K562 (cell line): Measurements from ENCODE around the gene PDE4D. TPM values are rescaled to one million over a fixed set of nuclear protein-coding genes. Genes with fewer than 3 reads are reported as not detected.

Experiments used
- ATAC-seq: fragments of 200-7000 bp; cut with Tn5 transposase; 3 replicates; pipeline ENCODE4 v1.9.1; 2020; ENCODE audit warnings: moderate library complexity
- BruUV-seq: library from RNA; stranded (reverse); fragments of 400-500 nt; replicated peaks from 2 replicates; lab custom pipeline; 2021; lab: Mats Ljungman, UMichigan
- CTCF ChIA-PET: fragments of 300-600 bp; formaldehyde crosslinking; extraction: SDS; loops from one replicate; lab custom pipeline; 2021; ENCODE audit warnings: low intra/inter-chr PET ratio; lab: Yijun Ruan, JAX
- POLR2A ChIA-PET: fragments of 300-600, 350-650 bp; sonication (Branson Sonifier 250); formaldehyde crosslinking; extraction: SDS; loops from one replicate; lab custom pipeline; 2021; ENCODE audit warnings: antibody characterized with exemption, inconsistent platforms; lab: Yijun Ruan, JAX
- DNase-seq, 4 experiments: peaks; one replicate each; pipeline versions ENCODE4 v3.0.0 to v3.0.0-alpha.2; 2011 to 2018; ENCODE audit warnings: low spot score in 3 of 4, mixed read lengths in 3 of 4; ENCODE audit errors: extremely low read depth in 1 of 4
- FAIRE-seq: peaks from 2 replicates; lab custom pipeline; 2011; peaks lifted over from hg19 to GRCh38; lab: Jason Lieb, UNC
- H2AFZ ChIP-seq: 2 replicates; pipeline ENCODE4 v1.6.0; 2011; ENCODE audit warnings: low read depth, low read length, control low read depth, inconsistent platforms
- H3K27ac ChIP-seq: fragments of 200-600 bp; 3 replicates; pipeline ENCODE4 v1.8.0; 2011; ENCODE audit warnings: low read depth, mild to moderate bottlenecking, control low read depth, inconsistent platforms, low read length, moderate library complexity, mixed read lengths; ENCODE audit errors: extremely low read depth
- H3K27me3 ChIP-seq, 2 experiments: fragments of 300-600 bp in 1 of 2; 2 replicates in 1 of 2; 3 replicates in 1 of 2; pipeline versions ENCODE4 v1.6.0 to v1.8.0; 2011; ENCODE audit warnings: inconsistent platforms in 2 of 2, low read length in 2 of 2, mild to moderate bottlenecking in 1 of 2, mixed read lengths in 1 of 2, moderate library complexity in 1 of 2; ENCODE audit not compliant: control insufficient read depth in 2 of 2, insufficient read depth in 2 of 2
- H3K36me3 ChIP-seq: fragments of 300-600 bp; 3 replicates; pipeline ENCODE4 v1.8.0; 2011; ENCODE audit warnings: mild to moderate bottlenecking, low read length, inconsistent platforms; ENCODE audit not compliant: control insufficient read depth, insufficient read depth
- H3K4me1 ChIP-seq, 2 experiments: fragments of 200-600 bp in 1 of 2; replicated peaks in 1 of 2; 2 replicates in 1 of 2; 3 replicates in 1 of 2; pipeline versions ENCODE4 v1.5.1 to v1.8.0; 2011; ENCODE audit warnings: inconsistent platforms in 2 of 2, low read length in 2 of 2, mild to moderate bottlenecking in 1 of 2, mixed read lengths in 1 of 2, moderate library complexity in 1 of 2; ENCODE audit not compliant: control insufficient read depth in 2 of 2, insufficient read depth in 2 of 2
- H3K4me2 ChIP-seq: 2 replicates; pipeline ENCODE4 v1.6.1; 2011; ENCODE audit warnings: low read length, control low read depth, inconsistent platforms, mixed read lengths; ENCODE audit not compliant: insufficient read depth
- H3K4me3 ChIP-seq: fragments of 200-600 bp; sonication (generic), shearing (Covaris generic); 2 replicates; pipeline ENCODE4 v1.5.1; 2016; ENCODE audit warnings: control low read depth, inconsistent platforms
- H3K79me2 ChIP-seq: fragments of 200-600 bp; 3 replicates; pipeline ENCODE4 v1.8.0; 2011; ENCODE audit warnings: low read length, inconsistent platforms; ENCODE audit not compliant: control insufficient read depth, insufficient read depth
- H3K9ac ChIP-seq, 2 experiments: 2 replicates each; pipeline versions ENCODE4 v1.6.0 to v1.6.1; 2011; ENCODE audit warnings: low read depth in 2 of 2, low read length in 2 of 2, control low read depth in 1 of 2, inconsistent platforms in 1 of 2, mild to moderate bottlenecking in 1 of 2, mixed read lengths in 1 of 2; ENCODE audit not compliant: insufficient read depth in 1 of 2
- H3K9me1 ChIP-seq: one replicate; pipeline ENCODE4 v1.6.0; 2011; ENCODE audit warnings: inconsistent platforms, mild to moderate bottlenecking, low read length, moderate library complexity; ENCODE audit not compliant: control insufficient read depth, insufficient read depth
- H3K9me3 ChIP-seq: replicated peaks from 2 replicates; pipeline ENCODE4 v1.5.1; 2011; ENCODE audit warnings: low read depth, low read length, inconsistent platforms; ENCODE audit not compliant: control insufficient read depth, insufficient read depth
- H4K20me1 ChIP-seq: replicated peaks from 2 replicates; pipeline ENCODE4 v1.6.1; 2011; ENCODE audit warnings: low read length, inconsistent platforms, mixed read lengths; ENCODE audit not compliant: control insufficient read depth, insufficient read depth
- ADNP ChIP-seq: fragments of 200-800 bp; sonication (Bioruptor generic); IDR thresholded peaks from 2 replicates; pipeline ENCODE4 v1.6.1; 2016; ENCODE audit warnings: missing genetic modification characterization, missing compliant biosample characterization
- AFF4 ChIP-seq: sonication (generic); formaldehyde crosslinking; IDR thresholded peaks from 2 replicates; pipeline ENCODE4 v1.8.0; 2023; ENCODE audit warnings: mild to moderate bottlenecking, missing genetic modification reagents
- CREBBP ChIP-seq: IDR thresholded peaks from one replicate; pipeline ENCODE4 v1.6.1; 2012; ENCODE audit warnings: low read depth, mild to moderate bottlenecking, control low read depth, inconsistent platforms, low read length
- HNRNPL ChIP-seq: fragments of 200-400 bp; formaldehyde crosslinking; IDR thresholded peaks from 2 replicates; pipeline ENCODE4 v1.6.1; 2017; ENCODE audit warnings: low read depth, mild to moderate bottlenecking, low read length
- RFX1 ChIP-seq: fragments of 450-650 bp; IDR thresholded peaks from 2 replicates; pipeline ENCODE4 v1.6.1; 2016; ENCODE audit warnings: mild to moderate bottlenecking, moderate library complexity
- TGIF2 ChIP-seq: sonication (generic); formaldehyde crosslinking; IDR thresholded peaks from 2 replicates; pipeline ENCODE4 v1.8.1; 2022; ENCODE audit warnings: mild to moderate bottlenecking, missing genetic modification reagents, moderate library complexity
- ZNF77 ChIP-seq: fragments of 250-450 bp; sonication (Bioruptor Pico); IDR thresholded peaks from 2 replicates; pipeline ENCODE4 v1.5.0; 2020
- WGBS: fragments of 100-300 bp; shearing (Covaris generic); methylation state at CpG from one replicate; pipeline ENCODE4 v1.1.6; 2016; ENCODE audit warnings: low coverage, mixed read lengths; ENCODE audit not compliant: insufficient coverage; ENCODE audit errors: missing lambda C conversion rate; 5-methylcytosine and 5-hydroxymethylcytosine counted together
- in situ Hi-C: fragments of 300-500 bp; cut with MboI; formaldehyde crosslinking; loops from 4 replicates; pipeline ENCODE4 v1.15.0; 2018; ENCODE audit warnings: inconsistent platforms, mixed read lengths
- intact Hi-C: fragments of 100-400 bp; cut with micrococcal nuclease; formaldehyde crosslinking; loops from 2 replicates; pipeline ENCODE4 v1.14.2; 2022
- polyA plus RNA-seq, 8 experiments: library from polyadenylated mRNA; depleted of rRNA in 4 of 8; stranded (reverse) in 5 of 8; unstranded in 3 of 8; fragments of >200 nt; fragmentation: Nextera tagmentation in 2 of 8; fragmentation: Illumina TruSeq in 1 of 8; extraction: Ambion mirVana in 2 of 8; extraction: Trizol in 1 of 8; gene quantifications; 2 replicates each; pipeline versions ENCODE4 v1.2.1 to v1.2.3, GENCODE V29; 2011 to 2014; ENCODE audit warnings: inconsistent platforms in 1 of 8, missing spikeins in 1 of 8
- total RNA-seq, 7 experiments: library from RNA; depleted of rRNA in 6 of 7; stranded (reverse); fragments of >200 nt in 6 of 7; fragmentation: Illumina TruSeq in 2 of 7; extraction: Trizol in 2 of 7; gene quantifications; 2 replicates each; pipeline versions ENCODE4 v1.2.1 to v1.2.3, GENCODE V29; 2011 to 2021; ENCODE audit warnings: low replicate concordance in 1 of 7
- TF ChIP-seq, protein P1 (sequence below): fragments of 250-450 bp; sonication (Bioruptor Pico); IDR thresholded peaks from 2 replicates; pipeline ENCODE4 v1.4.0; 2020; ENCODE audit warnings: mild to moderate bottlenecking
- TF ChIP-seq, protein P2 (sequence below): sonication (generic); formaldehyde crosslinking; IDR thresholded peaks from 2 replicates; pipeline ENCODE4 v1.8.1; 2023; ENCODE audit warnings: mild to moderate bottlenecking, missing genetic modification reagents

Gene PDE4D
- total and polyA plus RNA-seq, 9 of the 15 experiments (the other 6 are each of a cell fraction or from before 2014, with no cell fraction given): 0.04 to 0.46 (median 0.13) TPM

DNA sequence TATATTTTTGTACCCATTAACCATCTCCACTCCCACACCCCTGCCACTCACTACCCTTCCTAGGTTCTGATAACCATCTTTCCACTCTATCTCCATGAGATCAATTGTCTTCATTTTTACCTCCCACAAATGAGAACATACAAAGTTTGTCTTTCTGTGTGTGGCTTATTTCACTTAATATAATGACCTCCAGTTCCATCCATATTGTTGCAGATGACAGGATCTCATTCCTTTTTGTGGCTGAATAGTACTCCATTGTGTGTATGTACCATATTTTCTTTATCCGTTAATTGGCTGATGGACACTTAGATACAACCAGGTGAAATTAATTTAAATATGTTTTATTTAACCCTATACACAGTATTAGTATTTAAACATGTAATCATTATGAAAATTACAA lies 552.9 kb downstream of the PDE4D start:
- H3K27me3 ChIP-seq: no peaks in the 10 kb centered on the region
- ChIA-PET CTCF (no interaction called here), POLR2A (no interaction called here)
- no peak overlapping the region for H3K4me3 ChIP-seq
- H3K36me3 ChIP-seq: no peaks in the 10 kb centered on the region
- intact Hi-C loops: no loop called here
- H3K9me3 ChIP-seq: 0 out of 2 replicates have a peak, but pooled peaks cover 1% of the 10 kb centered on the region
- H2AFZ ChIP-seq: no peak overlapping the region
- no peaks in the 10 kb centered on the region for H3K79me2 ChIP-seq
- no peak overlapping the region for H3K4me2 ChIP-seq
- no peaks in the 10 kb centered on the region for H4K20me1 ChIP-seq
- BruUV-seq: no TSS peak
- no peaks in the 10 kb centered on the region for H3K9me1 ChIP-seq
- in situ Hi-C loops: no loop called here
- no peak overlapping the region for H3K27ac ChIP-seq
- no peak overlapping the region for H3K9ac ChIP-seq
- FAIRE-seq (no peak), ATAC-seq (no peak), DNase-seq (no peak)
- no peaks in the 10 kb centered on the region for H3K4me1 ChIP-seq
- TF ChIP-seq CREBBP (no peak), ZNF77 (CRISPR knock-in tag) (no peak)
- WGBS: 0% methylated on average over 1 of the region's 1 CpG

DNA sequence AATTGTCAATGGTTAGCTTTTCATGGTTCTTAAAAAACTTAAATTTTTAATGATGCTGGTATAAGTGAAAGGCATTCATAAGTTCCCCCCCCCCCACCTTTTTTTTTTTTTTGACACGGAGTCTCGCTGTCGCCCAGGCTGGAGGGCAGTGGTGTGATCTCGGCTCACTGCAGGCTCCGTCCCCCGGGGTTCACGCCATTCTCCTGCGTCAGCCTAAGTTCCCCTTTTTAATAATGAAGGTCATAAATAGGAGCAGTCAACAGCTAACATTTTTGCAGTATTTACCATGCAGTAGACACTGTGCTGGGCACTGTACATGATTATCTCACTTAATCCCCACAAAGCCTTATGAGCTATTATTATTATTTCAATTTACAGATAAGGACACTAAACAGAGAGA lies 556.3 kb downstream of the PDE4D start:
- 0% methylated on average over 7 of the region's 8 CpGs for WGBS
- Histone ChIP-seq H3K9ac (no peak overlapping the region), H3K4me3 (no peak overlapping the region), H3K27me3 (no peaks in the 10 kb centered on the region), H3K27ac (no peak overlapping the region), H3K9me1 (no peaks in the 10 kb centered on the region), H3K36me3 (no peaks in the 10 kb centered on the region), H2AFZ (no peak overlapping the region), H3K4me2 (no peak overlapping the region), H3K79me2 (no peaks in the 10 kb centered on the region), H3K4me1 (no peaks in the 10 kb centered on the region), H3K9me3 (no peaks in the 10 kb centered on the region), H4K20me1 (no peaks in the 10 kb centered on the region)
- DNase-seq: no peak
- CTCF ChIA-PET: interaction anchor here (0.5 kb wide), 1 partner anchor 491 kb away, joined by 3 read pairs; no protein-coding TSS in a partner anchor
- FAIRE-seq: no peak
- no TSS peak for BruUV-seq
- no peak for ATAC-seq
- intact Hi-C loops: no loop called here
- in situ Hi-C loops: no loop called here
- POLR2A ChIA-PET: no interaction called here
- TF ChIP-seq, protein P1, sequence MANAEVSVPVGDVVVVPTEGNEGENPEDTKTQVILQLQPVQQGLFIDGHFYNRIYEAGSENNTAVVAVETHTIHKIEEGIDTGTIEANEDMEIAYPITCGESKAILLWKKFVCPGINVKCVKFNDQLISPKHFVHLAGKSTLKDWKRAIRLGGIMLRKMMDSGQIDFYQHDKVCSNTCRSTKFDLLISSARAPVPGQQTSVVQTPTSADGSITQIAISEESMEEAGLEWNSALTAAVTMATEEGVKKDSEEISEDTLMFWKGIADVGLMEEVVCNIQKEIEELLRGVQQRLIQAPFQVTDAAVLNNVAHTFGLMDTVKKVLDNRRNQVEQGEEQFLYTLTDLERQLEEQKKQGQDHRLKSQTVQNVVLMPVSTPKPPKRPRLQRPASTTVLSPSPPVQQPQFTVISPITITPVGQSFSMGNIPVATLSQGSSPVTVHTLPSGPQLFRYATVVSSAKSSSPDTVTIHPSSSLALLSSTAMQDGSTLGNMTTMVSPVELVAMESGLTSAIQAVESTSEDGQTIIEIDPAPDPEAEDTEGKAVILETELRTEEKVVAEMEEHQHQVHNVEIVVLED: no peak
- no peak for TF ChIP-seq HNRNPL
- TF ChIP-seq ADNP: no peak
- TF ChIP-seq, protein P2, sequence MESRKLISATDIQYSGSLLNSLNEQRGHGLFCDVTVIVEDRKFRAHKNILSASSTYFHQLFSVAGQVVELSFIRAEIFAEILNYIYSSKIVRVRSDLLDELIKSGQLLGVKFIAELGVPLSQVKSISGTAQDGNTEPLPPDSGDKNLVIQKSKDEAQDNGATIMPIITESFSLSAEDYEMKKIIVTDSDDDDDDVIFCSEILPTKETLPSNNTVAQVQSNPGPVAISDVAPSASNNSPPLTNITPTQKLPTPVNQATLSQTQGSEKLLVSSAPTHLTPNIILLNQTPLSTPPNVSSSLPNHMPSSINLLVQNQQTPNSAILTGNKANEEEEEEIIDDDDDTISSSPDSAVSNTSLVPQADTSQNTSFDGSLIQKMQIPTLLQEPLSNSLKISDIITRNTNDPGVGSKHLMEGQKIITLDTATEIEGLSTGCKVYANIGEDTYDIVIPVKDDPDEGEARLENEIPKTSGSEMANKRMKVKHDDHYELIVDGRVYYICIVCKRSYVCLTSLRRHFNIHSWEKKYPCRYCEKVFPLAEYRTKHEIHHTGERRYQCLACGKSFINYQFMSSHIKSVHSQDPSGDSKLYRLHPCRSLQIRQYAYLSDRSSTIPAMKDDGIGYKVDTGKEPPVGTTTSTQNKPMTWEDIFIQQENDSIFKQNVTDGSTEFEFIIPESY: no peak
- no peak for TF ChIP-seq AFF4 (CRISPR knock-in tag)
- no peak for TF ChIP-seq TGIF2 (CRISPR knock-in tag)
- TF ChIP-seq RFX1: no peak
